ENCODE data around the gene IFFO2. TPM values are rescaled to one million over a fixed set of nuclear protein-coding genes. Genes with fewer than 3 reads are reported as not detected.
"Not testable (repeated sequence)": the region's sequence is repeated elsewhere in the genome, so short reads cannot be mapped to it uniquely, and the experiment has no call there.

IFFO2 gene
- total RNA-seq, 2 experiments from 2014 or later = 20.5 to 25.5 TPM

- POLR2A ChIA-PET = no interaction called here
- CTCF ChIA-PET = interaction anchor here (1.7 to 1.9 kb wide), 2 partner anchors 9 to 20 kb away, joined by 4 to 6 read pairs; no protein-coding TSS in a partner anchor
Observed at GRCh38 chr1:18893120-18893519, 63.4 kb downstream of the IFFO2 start.

GRCh38 chr1:18891858-18892257, 64.6 kb downstream of the IFFO2 start:
- POLR2A ChIA-PET = not testable (repeated sequence)
- CTCF ChIA-PET = interaction anchor here (0.6 kb wide), 1 partner anchor 596 kb away, joined by 3 read pairs; no protein-coding TSS in a partner anchor

GRCh38 chr1:18891426-18891780, 65.1 kb downstream of the IFFO2 start:
- ChIA-PET POLR2A (no interaction called here), CTCF (no interaction called here)

GRCh38 chr1:18890706-18891425, 65.6 kb downstream of the IFFO2 start:
- ChIA-PET POLR2A (no interaction called here), CTCF (no interaction called here)

- POLR2A ChIA-PET = no interaction called here
- CTCF ChIA-PET = no interaction called here
Observed at GRCh38 chr1:18886003-18886335, 70.5 kb downstream of the IFFO2 start.

- ChIA-PET POLR2A (no interaction called here), CTCF (interaction anchor here (1.8 kb wide), 1 partner anchor 164 kb away, joined by 4 read pairs; no protein-coding TSS in a partner anchor)
Observed at GRCh38 chr1:18885311-18886002, 71.0 kb downstream of the IFFO2 start.

GRCh38 chr1:18884727-18885126, 71.7 kb downstream of the IFFO2 start:
- POLR2A ChIA-PET = interaction anchor here (0.7 kb wide), 1 partner anchor 275 kb away, joined by 3 read pairs; no protein-coding TSS in a partner anchor

GRCh38 chr1:18884419-18884717, 72.1 kb downstream of the IFFO2 start:
- CTCF ChIA-PET = interaction anchor here (0.5 to 2.0 kb wide), 16 partner anchors 9 to 651 kb away, joined by 3 to 18 read pairs (median 4); no protein-coding TSS in a partner anchor
- POLR2A ChIA-PET = interaction anchor here (0.7 kb wide), 1 partner anchor 275 kb away, joined by 3 read pairs; no protein-coding TSS in a partner anchor

More at GRCh38 chr1:18884727-18885126, 71.7 kb downstream of the IFFO2 start:
- CTCF ChIA-PET = interaction anchor here (0.7 to 2.0 kb wide), 14 partner anchors 9 to 288 kb away, joined by 3 to 18 read pairs (median 4); no protein-coding TSS in a partner anchor

GRCh38 chr1:18883636-18884418, 72.6 kb downstream of the IFFO2 start:
- ChIA-PET CTCF (interaction anchor here (0.5 to 2.0 kb wide), 15 partner anchors 9 to 652 kb away, joined by 3 to 18 read pairs (median 4); no protein-coding TSS in a partner anchor), POLR2A (interaction anchor here (0.7 kb wide), 1 partner anchor 276 kb away, joined by 3 read pairs; no protein-coding TSS in a partner anchor)

- ChIA-PET CTCF (interaction anchor here (2.0 kb wide), 2 partner anchors 8 to 231 kb away, joined by 5 to 18 read pairs; no protein-coding TSS in a partner anchor), POLR2A (no interaction called here)
Observed at GRCh38 chr1:18883079-18883478, 73.4 kb downstream of the IFFO2 start.

- POLR2A ChIA-PET = no interaction called here
- CTCF ChIA-PET = interaction anchor here (2.0 kb wide), 1 partner anchor 231 kb away, joined by 5 read pairs; no protein-coding TSS in a partner anchor
Observed at GRCh38 chr1:18882486-18882885, 74.0 kb downstream of the IFFO2 start.

GRCh38 chr1:18881642-18882431, 74.6 kb downstream of the IFFO2 start:
- CTCF ChIA-PET = no interaction called here
- POLR2A ChIA-PET = no interaction called here

- CTCF ChIA-PET = interaction anchor here (0.6 kb wide), 1 partner anchor 1024 kb away, joined by 3 read pairs; no protein-coding TSS in a partner anchor
- POLR2A ChIA-PET = no interaction called here
Observed at GRCh38 chr1:18881164-18881563, 75.3 kb downstream of the IFFO2 start.

- CTCF ChIA-PET = no interaction called here
- POLR2A ChIA-PET = no interaction called here
Observed at GRCh38 chr1:18880585-18880984, 75.9 kb downstream of the IFFO2 start.

GRCh38 chr1:18879791-18880309, 76.6 kb downstream of the IFFO2 start:
- ChIA-PET POLR2A (no interaction called here), CTCF (interaction anchor here (0.7 kb wide), 1 partner anchor 1574 kb away, joined by 3 read pairs; no protein-coding TSS in a partner anchor)

GRCh38 chr1:18879215-18879790, 77.2 kb downstream of the IFFO2 start:
- CTCF ChIA-PET = no interaction called here
- POLR2A ChIA-PET = no interaction called here

GRCh38 chr1:18878538-18879214, 77.8 kb downstream of the IFFO2 start:
- POLR2A ChIA-PET = no interaction called here
- CTCF ChIA-PET = no interaction called here

- POLR2A ChIA-PET = no interaction called here
Observed at GRCh38 chr1:18877282-18877681, 79.2 kb downstream of the IFFO2 start.

More at GRCh38 chr1:18877282-18877681, 79.2 kb downstream of the IFFO2 start:
- CTCF ChIA-PET = no interaction called here
